Measurements from ENCODE around the gene STON2.

DNA sequence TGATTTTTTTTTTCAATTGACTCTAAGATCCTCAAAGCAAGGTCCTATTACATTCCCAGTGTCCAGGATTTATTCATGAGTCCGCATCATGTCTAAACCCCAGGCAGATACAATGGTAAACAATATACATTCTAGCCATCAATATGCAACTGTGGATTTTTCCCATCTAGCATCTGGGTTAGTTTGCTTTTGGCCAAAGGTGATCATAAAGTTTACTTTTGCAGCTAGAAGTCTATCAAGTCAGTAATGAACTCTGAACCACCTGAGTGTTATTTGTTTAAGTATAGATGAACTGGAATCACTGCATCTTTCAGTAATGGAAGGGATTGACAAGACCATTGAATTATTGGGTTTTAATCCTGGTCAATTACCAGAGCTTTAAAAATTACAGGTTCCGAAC, 80.8 kb downstream of the STON2 start:
- TF ChIP-seq EP300 (IDR thresholded peaks at IDR 0.05) (no peak), CTCF (IDR thresholded peaks at IDR 0.05) (no peak)

All from ovary (tissue), 3 donors.